ENCODE results near the gene APCS.

APCS gene, protein sequence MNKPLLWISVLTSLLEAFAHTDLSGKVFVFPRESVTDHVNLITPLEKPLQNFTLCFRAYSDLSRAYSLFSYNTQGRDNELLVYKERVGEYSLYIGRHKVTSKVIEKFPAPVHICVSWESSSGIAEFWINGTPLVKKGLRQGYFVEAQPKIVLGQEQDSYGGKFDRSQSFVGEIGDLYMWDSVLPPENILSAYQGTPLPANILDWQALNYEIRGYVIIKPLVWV

GRCh38 chr1:159587461-159587951 is at the start of gene APCS:
Gene APCS, plus strand, starts transcription at chr1:159587826. Its CDS starts 96 bp downstream, at chr1:159587922.
- no peak for DNase-seq

DNA sequence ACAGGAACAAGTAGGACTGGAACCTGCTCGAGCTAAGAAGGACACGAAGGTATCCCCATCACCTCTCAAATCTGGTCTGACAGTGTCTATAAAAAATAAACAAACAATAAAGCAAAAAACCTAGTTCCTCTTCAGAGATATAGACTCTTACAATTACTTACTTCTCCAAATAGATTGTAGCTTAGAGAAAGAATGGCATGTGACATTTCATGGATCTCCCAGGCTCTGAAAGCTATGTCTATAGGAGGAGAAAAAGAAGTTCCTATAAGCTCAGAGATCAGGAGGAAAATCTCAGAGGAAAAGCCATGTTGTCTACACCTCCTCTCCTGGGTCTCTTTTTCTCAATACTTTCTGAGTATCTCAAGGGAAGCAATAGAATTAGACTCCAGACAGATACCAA is 39.5 kb upstream of the APCS start:
- DNase-seq: no peak

DNA sequence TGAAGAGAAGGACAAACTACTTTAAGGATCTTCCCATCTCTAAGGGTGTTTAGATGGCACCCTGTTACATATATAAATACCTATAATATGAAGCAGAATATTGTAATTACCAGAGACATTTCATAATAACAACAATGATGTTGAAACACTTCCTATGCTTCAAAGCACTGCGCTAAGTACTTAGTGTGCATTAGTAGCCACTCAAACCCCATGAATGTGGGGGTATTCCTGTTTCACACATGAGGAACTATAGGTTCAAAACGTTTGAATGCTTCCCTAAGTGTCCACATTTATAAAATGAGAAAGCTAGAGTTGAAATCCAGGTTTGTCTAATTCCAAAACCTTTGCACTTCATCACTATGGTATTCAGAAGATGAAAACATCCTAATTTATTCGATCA is 33.4 kb upstream of the APCS start:
- DNase-seq: no peak

DNA sequence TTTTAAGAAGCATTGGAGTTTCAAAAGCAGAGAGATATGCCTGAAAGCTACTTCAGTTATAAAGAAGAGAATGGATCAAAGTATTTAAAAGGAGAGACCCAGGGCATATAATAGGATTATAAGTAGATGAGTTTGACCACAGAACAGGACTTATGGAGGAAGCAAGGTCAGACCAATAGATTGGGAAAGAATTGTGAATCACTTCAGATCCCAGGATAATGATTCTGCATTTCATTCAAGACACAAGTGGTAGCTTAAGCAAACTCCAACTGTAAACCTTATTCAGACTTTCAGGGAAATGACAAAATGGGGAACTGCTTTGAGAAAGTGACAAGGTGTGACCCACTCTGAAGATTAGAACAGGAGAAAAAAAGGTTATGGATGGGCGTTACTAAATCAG is 32.9 kb upstream of the APCS start:
- no peak for DNase-seq

GRCh38 chr1:159556931-159557369 is 30.7 kb upstream of the APCS start:
- DNase-seq: no peak

DNA sequence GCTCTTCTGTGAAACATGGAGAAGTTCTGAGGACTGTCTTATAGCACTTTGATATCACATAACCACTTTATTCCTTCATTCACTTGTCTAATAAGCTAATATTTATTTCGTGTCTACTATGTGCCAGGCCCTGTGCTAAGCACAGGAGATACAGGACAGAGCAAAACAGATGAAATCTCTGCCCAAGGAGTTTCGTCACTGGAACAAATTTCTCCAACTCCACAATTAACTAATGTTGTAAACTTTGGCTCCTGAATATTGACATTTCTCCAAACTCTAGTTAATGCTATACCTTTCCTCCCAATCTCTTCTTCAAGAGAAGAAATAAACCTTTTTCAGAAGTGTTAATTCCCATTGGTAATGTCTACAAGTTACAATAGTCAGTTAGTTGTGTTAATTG is 27.0 kb upstream of the APCS start:
- DNase-seq: no peak

DNA sequence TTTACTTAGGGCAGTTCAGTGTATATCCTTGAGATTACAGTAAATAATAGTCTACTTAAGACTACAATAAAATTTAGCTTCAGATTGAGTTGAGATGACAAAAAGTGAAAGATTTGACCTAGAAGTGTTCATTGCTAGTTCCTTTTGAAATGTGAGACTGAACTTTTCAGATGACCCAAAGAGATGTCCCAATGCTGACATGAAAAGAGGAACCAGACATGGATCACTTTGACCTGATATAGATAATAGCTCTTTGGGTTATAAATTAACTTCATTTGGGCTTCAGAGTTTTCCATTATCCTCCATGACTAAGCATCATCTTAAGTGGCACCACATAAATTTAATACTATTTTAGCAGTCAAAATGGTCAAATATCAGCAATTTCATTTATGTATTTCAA is 26.1 kb upstream of the APCS start:
- no peak for DNase-seq

GRCh38 chr1:159562680-159563079 is 24.9 kb upstream of the APCS start:
- DNase-seq: no peak

- DNase-seq: no peak
These were observed 10.2 kb upstream of the APCS start for GRCh38 chr1:159577446-159577845.

- DNase-seq: no peak
These were observed 7.3 kb upstream of the APCS start for GRCh38 chr1:159580340-159580739.

DNA sequence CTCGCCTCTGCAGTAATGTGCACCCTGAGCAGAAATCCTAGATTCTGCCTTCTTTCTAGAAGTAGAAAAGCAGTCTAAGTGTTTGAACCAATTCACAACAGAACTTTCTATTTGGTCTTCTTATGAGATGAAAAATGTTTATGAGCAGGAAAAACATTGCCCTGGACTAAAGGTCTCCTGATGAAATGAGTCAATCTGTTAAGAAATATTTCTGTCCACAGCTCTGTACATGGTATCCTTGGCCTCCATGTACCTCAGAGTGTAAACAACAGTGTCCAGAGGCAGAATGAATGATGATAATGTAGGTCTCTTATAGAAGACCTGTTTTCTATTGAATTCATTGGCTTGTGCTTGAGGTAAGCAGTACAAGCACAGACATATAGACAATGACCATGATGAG is 6.2 kb upstream of the APCS start:
- DNase-seq: no peak

GRCh38 chr1:159584536-159584935 is 3.1 kb upstream of the APCS start:
- DNase-seq: no peak

GRCh38 chr1:159591981-159592380 is 4.4 kb downstream of the APCS start:
- DNase-seq: no peak

DNA sequence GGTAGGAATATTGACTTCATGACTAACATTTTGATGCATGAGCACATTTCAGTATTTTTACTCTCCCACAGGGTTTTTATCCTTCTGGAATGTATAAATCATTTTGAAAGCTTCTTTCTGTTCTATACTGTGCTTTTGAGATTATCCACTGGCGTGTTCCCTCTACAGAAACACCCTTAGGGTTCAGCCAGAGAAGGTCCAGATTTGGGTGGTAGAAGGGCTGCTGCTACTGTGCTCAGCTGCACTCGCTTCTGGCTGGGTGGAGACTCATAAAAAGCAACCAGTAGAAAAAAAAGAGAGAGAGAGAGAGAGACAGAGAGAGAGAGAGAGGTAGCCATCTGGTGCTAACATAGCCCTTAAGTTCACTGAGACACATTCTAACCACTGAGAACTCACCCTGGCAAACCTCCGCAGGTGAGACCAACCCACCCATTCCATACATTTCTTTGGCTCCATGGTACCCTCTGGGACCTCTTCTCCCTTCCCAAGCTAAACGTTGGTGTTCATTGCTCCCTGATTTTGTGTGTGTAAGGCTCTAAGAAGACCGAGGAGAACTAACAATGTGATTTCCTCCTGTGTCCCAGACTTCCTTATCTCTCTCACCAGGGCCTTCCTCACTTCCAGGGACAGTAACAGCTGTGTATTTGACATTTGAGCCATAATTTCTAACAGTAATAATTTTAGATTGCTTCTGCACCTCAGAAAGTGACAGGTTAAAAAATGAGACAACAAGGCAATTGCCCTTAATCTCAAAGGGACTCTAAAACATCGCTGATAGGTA is 7.2 kb downstream of the APCS start:
- DNase-seq: no peak

DNA sequence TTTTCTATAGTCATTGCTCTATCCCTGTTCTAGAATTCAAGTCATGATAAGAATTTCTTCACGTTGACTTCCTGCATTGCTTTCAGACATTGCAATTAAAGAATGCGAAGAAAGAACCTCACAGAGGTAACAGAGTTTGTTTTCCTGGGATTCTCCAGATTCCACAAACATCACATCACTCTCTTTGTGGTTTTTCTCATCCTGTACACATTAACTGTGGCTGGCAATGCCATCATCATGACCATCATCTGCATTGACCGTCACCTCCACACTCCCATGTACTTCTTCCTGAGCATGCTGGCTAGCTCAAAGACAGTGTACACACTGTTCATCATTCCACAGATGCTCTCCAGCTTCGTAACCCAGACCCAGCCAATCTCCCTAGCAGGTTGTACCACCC is 10.6 kb downstream of the APCS start:
- no peak for DNase-seq

- DNase-seq: no peak
These were observed 13.3 kb downstream of the APCS start for GRCh38 chr1:159600894-159601293.

DNA sequence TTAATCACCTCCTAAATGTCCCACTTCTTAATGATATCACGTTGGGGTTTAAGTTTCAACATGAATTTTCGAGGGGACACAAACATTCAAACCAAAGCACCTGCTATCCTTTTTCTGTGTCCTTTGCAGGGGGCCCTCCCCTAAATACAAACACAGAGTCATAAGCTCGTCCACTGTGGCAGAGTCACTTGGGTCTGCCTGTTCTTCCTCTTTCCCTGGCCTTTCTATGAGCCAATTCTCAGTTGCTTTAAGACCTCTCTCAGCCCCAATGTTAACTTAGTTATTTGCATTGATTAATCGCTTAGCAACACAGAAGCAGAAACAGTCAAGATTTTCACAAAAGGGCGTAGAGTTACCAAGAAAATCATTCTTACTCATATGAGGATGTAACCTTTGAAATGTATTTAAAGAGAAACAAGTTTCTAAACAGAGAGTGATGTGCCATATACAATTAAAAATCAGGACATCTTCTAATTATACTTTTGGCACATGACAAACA is 14.9 kb downstream of the APCS start:
- DNase-seq: no peak

DNA sequence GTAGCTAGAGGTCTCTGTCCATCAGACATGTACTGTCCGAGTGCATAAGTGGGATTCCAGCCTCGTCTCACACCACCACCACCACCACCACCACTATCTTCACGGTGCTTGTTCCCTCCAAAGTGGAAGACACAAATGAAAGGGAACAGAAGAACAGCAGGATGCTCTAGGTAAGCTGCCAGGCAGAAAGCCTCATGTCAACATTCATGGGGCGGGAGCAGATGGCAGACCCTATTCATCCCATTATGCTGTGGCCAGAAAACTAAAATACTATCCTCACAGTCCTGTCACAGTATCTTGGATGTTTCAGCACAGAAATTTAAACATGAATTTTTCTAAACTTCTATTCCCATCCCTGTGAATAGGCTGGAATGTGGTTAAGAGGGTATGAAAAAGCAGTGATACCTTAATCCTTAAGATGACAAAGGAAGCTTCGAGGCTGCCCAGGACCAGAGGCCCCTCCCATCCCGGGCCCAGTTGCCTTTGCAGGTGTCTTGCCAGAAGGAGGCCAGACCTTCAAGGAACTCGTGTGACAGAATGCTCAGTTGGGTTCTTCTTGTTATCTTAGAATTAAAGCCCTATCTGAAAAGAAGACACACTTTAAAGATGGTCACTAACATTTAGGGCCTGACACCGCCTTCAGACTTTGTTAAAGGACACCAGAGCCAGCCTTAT is 24.7 kb downstream of the APCS start:
- DNase-seq: no peak

GRCh38 chr1:159632922-159633321 is 45.3 kb downstream of the APCS start:
- no peak for DNase-seq

All from hypothalamus (tissue), 51 donors.